SK-N-SH treated with all-trans-retinoic acid at 6 μM for 48 hours (cell line): Measurements from ENCODE around the gene ANKRD55.
A peak's percentile ranks its signal among the peaks of the same experiment; 100 is the strongest.

ENCODE experiments used
- ATAC-seq: fragments of 200-7000 bp; cut with Tn5 transposase; 3 replicates; pipeline ENCODE4 v1.9.1; 2020; ENCODE audit warnings: mild to moderate bottlenecking, moderate library complexity
- ARNTL ChIP-seq: fragments of 450-650 bp; formaldehyde crosslinking; IDR thresholded peaks from 2 replicates; pipeline ENCODE4 v1.5.0; 2020; ENCODE audit warnings: low read depth, mild to moderate bottlenecking, moderate library complexity, borderline replicate concordance
- BACH2 ChIP-seq: fragments of 250-450 bp; sonication (Bioruptor Pico); IDR thresholded peaks from 2 replicates; pipeline ENCODE4 v1.9.0; 2021; ENCODE audit warnings: mild to moderate bottlenecking, borderline replicate concordance
- CSDC2 ChIP-seq: fragments of 250-450 bp; sonication (Bioruptor Pico); IDR thresholded peaks from 2 replicates; pipeline ENCODE4 v1.5.0; 2020; ENCODE audit warnings: mild to moderate bottlenecking, moderate library complexity
- CSRNP3 ChIP-seq: fragments of 250-450 bp; sonication (Bioruptor Pico); IDR thresholded peaks from 2 replicates; pipeline ENCODE4 v1.5.1; 2021; ENCODE audit warnings: mild to moderate bottlenecking, moderate library complexity
- GLIS3 ChIP-seq: fragments of 250-450 bp; sonication (Bioruptor Pico); IDR thresholded peaks from 2 replicates; pipeline ENCODE4 v1.5.0; 2020; ENCODE audit warnings: mild to moderate bottlenecking, moderate library complexity
- ISL1 ChIP-seq: fragments of 250-450 bp; sonication (Bioruptor Pico); IDR thresholded peaks from 2 replicates; pipeline ENCODE4 v2.1.2; 2022; ENCODE audit warnings: mild to moderate bottlenecking, moderate library complexity
- RARB ChIP-seq: fragments of 250-450 bp; sonication (Bioruptor Pico); IDR thresholded peaks from 2 replicates; pipeline ENCODE4 v1.8.0; 2021; ENCODE audit warnings: mild to moderate bottlenecking, moderate library complexity
- SNAI2 ChIP-seq: fragments of 250-450 bp; sonication (Bioruptor Pico); IDR thresholded peaks from 2 replicates; pipeline ENCODE4 v1.5.0; 2020; ENCODE audit warnings: mild to moderate bottlenecking, moderate library complexity
- TOX ChIP-seq: fragments of 250-450 bp; sonication (Bioruptor Pico); IDR thresholded peaks from 2 replicates; pipeline ENCODE4 v1.8.0; 2021; ENCODE audit warnings: mild to moderate bottlenecking, moderate library complexity, borderline replicate concordance
- ZFP3 ChIP-seq: fragments of 250-450 bp; sonication (Bioruptor Pico); IDR thresholded peaks from 2 replicates; pipeline ENCODE4 v1.5.0; 2020; ENCODE audit warnings: mild to moderate bottlenecking, moderate library complexity
- ZFP30 ChIP-seq: fragments of 450-650 bp; formaldehyde crosslinking; IDR thresholded peaks from 2 replicates; pipeline ENCODE4 v1.5.0; 2022; ENCODE audit warnings: mild to moderate bottlenecking, moderate library complexity
- ZNF565 ChIP-seq: fragments of 450-650 bp; formaldehyde crosslinking; conservative IDR thresholded peaks from 2 replicates; pipeline ENCODE4 v1.5.0; 2020; ENCODE audit warnings: low read depth, mild to moderate bottlenecking, moderate library complexity
- ZNF70 ChIP-seq: fragments of 450-650 bp; formaldehyde crosslinking; IDR thresholded peaks from 2 replicates; pipeline ENCODE4 v1.5.0; 2020; ENCODE audit warnings: mild to moderate bottlenecking, moderate library complexity
- TF ChIP-seq, protein P1 (sequence below): fragments of 250-450 bp; sonication (Bioruptor Pico); IDR thresholded peaks from 2 replicates; pipeline ENCODE4 v1.8.0; 2021; ENCODE audit warnings: low read depth, mild to moderate bottlenecking, moderate library complexity, borderline replicate concordance
- TF ChIP-seq, protein P2 (sequence below): fragments of 250-450 bp; sonication (Bioruptor Pico); IDR thresholded peaks from 2 replicates; pipeline ENCODE4 v1.5.0; 2020; ENCODE audit warnings: mild to moderate bottlenecking, moderate library complexity
- TF ChIP-seq, protein P3 (sequence below): fragments of 250-450 bp; sonication (Bioruptor Pico); IDR thresholded peaks from 2 replicates; pipeline ENCODE4 v1.8.0; 2020; ENCODE audit warnings: mild to moderate bottlenecking, moderate library complexity, borderline replicate concordance

The ANKRD55 gene

GRCh38 chr5:56088967-56089829 is 143.9 kb downstream of the ANKRD55 start:
- 0 out of 2 replicates have a peak, but pooled peaks have one; percentile 46 for TF ChIP-seq ISL1 (CRISPR knock-in tag)
- peak; percentile 66 for TF ChIP-seq ZFP30 (CRISPR knock-in tag)
- TF ChIP-seq ARNTL = no peak
- TF ChIP-seq, protein P1, sequence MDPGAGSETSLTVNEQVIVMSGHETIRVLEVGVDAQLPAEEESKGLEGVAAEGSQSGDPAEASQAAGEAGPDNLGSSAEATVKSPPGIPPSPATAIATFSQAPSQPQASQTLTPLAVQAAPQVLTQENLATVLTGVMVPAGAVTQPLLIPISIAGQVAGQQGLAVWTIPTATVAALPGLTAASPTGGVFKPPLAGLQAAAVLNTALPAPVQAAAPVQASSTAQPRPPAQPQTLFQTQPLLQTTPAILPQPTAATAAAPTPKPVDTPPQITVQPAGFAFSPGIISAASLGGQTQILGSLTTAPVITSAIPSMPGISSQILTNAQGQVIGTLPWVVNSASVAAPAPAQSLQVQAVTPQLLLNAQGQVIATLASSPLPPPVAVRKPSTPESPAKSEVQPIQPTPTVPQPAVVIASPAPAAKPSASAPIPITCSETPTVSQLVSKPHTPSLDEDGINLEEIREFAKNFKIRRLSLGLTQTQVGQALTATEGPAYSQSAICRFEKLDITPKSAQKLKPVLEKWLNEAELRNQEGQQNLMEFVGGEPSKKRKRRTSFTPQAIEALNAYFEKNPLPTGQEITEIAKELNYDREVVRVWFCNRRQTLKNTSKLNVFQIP (CRISPR knock-in tag) = no peak
- TF ChIP-seq, all 23 proteins: peak for 2

DNA sequence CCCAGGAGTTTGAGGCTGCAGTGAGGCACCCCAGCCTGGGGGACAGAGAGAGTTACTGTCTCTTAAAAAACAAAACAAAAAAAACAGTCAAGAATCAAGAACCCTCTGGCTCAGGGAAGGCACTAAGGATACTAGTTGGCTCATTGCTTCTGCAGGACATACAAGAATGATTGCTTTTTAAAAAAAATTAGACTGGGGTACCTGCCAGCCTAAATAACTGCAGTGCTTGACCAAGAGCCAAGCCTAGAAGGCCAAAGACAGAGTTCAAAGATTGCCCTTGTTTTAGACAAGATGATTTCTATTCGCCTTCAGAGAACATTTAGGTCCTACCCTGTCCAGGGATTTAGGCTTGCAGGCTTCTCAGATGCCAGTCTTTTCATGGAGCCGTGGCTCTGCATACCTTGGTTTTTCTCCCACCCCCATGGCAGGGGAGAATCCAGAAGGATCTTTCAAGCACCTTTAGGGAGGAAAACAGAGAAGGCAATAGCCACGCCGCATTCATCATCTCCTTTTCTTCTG is 144.6 kb downstream of the ANKRD55 start:
- TF ChIP-seq ZFP3 (no peak), CSDC2 (no peak), CSRNP3 (CRISPR knock-in tag) (no peak), GLIS3 (no peak), ISL1 (CRISPR knock-in tag) (no peak), SNAI2 (CRISPR knock-in tag) (no peak)
- ATAC-seq = peak; percentile 39

More at GRCh38 chr5:56088967-56089829, 143.9 kb downstream of the ANKRD55 start:
- peak; percentile 82 for ATAC-seq

- no peak for TF ChIP-seq CSRNP3 (CRISPR knock-in tag)
- TF ChIP-seq, protein P2, sequence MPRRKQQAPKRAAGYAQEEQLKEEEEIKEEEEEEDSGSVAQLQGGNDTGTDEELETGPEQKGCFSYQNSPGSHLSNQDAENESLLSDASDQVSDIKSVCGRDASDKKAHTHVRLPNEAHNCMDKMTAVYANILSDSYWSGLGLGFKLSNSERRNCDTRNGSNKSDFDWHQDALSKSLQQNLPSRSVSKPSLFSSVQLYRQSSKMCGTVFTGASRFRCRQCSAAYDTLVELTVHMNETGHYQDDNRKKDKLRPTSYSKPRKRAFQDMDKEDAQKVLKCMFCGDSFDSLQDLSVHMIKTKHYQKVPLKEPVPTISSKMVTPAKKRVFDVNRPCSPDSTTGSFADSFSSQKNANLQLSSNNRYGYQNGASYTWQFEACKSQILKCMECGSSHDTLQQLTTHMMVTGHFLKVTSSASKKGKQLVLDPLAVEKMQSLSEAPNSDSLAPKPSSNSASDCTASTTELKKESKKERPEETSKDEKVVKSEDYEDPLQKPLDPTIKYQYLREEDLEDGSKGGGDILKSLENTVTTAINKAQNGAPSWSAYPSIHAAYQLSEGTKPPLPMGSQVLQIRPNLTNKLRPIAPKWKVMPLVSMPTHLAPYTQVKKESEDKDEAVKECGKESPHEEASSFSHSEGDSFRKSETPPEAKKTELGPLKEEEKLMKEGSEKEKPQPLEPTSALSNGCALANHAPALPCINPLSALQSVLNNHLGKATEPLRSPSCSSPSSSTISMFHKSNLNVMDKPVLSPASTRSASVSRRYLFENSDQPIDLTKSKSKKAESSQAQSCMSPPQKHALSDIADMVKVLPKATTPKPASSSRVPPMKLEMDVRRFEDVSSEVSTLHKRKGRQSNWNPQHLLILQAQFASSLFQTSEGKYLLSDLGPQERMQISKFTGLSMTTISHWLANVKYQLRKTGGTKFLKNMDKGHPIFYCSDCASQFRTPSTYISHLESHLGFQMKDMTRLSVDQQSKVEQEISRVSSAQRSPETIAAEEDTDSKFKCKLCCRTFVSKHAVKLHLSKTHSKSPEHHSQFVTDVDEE = no peak
- TF ChIP-seq RARB (CRISPR knock-in tag) = no peak
- no peak for TF ChIP-seq TOX (CRISPR knock-in tag)
- no peak for TF ChIP-seq ISL1 (CRISPR knock-in tag)
- TF ChIP-seq, protein P3, sequence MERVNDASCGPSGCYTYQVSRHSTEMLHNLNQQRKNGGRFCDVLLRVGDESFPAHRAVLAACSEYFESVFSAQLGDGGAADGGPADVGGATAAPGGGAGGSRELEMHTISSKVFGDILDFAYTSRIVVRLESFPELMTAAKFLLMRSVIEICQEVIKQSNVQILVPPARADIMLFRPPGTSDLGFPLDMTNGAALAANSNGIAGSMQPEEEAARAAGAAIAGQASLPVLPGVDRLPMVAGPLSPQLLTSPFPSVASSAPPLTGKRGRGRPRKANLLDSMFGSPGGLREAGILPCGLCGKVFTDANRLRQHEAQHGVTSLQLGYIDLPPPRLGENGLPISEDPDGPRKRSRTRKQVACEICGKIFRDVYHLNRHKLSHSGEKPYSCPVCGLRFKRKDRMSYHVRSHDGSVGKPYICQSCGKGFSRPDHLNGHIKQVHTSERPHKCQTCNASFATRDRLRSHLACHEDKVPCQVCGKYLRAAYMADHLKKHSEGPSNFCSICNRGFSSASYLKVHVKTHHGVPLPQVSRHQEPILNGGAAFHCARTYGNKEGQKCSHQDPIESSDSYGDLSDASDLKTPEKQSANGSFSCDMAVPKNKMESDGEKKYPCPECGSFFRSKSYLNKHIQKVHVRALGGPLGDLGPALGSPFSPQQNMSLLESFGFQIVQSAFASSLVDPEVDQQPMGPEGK (CRISPR knock-in tag) = no peak
- TF ChIP-seq, protein P1 (CRISPR knock-in tag) = no peak
- TF ChIP-seq BACH2 = no peak
- no peak for TF ChIP-seq ZNF565 (CRISPR knock-in tag)
- no peak for TF ChIP-seq ZNF70 (CRISPR knock-in tag)
- no peak for TF ChIP-seq GLIS3
These were observed 147.9 kb downstream of the ANKRD55 start for GRCh38 chr5:56085193-56085592.

More at GRCh38 chr5:56085193-56085592, 147.9 kb downstream of the ANKRD55 start:
- no peak for ATAC-seq
